Right lobe of liver (tissue), 6 donors: ENCODE data around the gene ZNF431. TPM values are rescaled to one million over a fixed set of nuclear protein-coding genes. Genes with fewer than 3 reads are reported as not detected.

Experiments
- ATAC-seq, 4 donors: fragments of 200-7000 bp; cut with Tn5 transposase; one replicate each; pipeline ENCODE4 v1.9.1; 2020; ENCODE audit warnings: mild to moderate bottlenecking in 4 of 4, moderate library complexity in 4 of 4
- DNase-seq, 3 donors: peaks; one replicate each; pipeline ENCODE4 v3.0.0-alpha.2; 2020
- H3K27ac ChIP-seq, 3 donors: fragments of 200-600 bp; one replicate each; pipeline ENCODE4 v1.8.0; 2022
- H3K27me3 ChIP-seq, 2 donors: fragments of 200-600 bp; one replicate each; pipeline ENCODE4 v1.8.0; 2022
- H3K36me3 ChIP-seq, 4 donors: fragments of 200-600 bp; sonication (generic) in 1 of 4; one replicate each; pipeline versions ENCODE4 v1.5.1 to v1.8.0; 2017 to 2022; ENCODE audit warnings: control low read depth in 1 of 4
- H3K4me1 ChIP-seq, 4 donors: fragments of 200-600 bp; sonication (generic) in 1 of 4; one replicate each; pipeline versions ENCODE4 v1.5.1 to v1.8.0; 2017 to 2022; ENCODE audit warnings: control low read depth in 1 of 4
- H3K4me3 ChIP-seq, 3 donors: fragments of 200-600 bp; one replicate each; pipeline ENCODE4 v1.8.0; 2022
- H3K9me3 ChIP-seq, 4 donors: fragments of 200-600 bp; sonication (generic) in 1 of 4; one replicate each; pipeline versions ENCODE4 v1.5.1 to v1.8.0; 2017 to 2022; ENCODE audit warnings: control low read depth in 1 of 4
- CTCF ChIP-seq, 4 donors: fragments of 200-600 bp in 3 of 4; fragments of 450-650 bp in 1 of 4; IDR thresholded peaks; one replicate each; pipeline versions ENCODE4 v1.5.1 to v1.8.0; 2016 to 2022; ENCODE audit warnings: antibody characterized with exemption in 4 of 4, mild to moderate bottlenecking in 2 of 4
- POLR2A ChIP-seq: fragments of 450-650 bp; IDR thresholded peaks from one replicate; pipeline ENCODE4 v1.6.1; 2017; ENCODE audit warnings: antibody characterized with exemption, mild to moderate bottlenecking
- WGBS: methylation state at CpG from one replicate; pipeline ENCODE4 v1.1.6; 2018; ENCODE audit warnings: low coverage, low lambda C conversion rate; ENCODE audit not compliant: insufficient coverage; ENCODE audit errors: missing lambda C conversion rate; 5-methylcytosine and 5-hydroxymethylcytosine counted together
- intact Hi-C, 2 donors: fragments of 100-400 bp; cut with DNase I; formaldehyde crosslinking; loops; one replicate each; pipeline versions ENCODE4 v1.11.2 to v1.14.1; 2022
- total RNA-seq, 6 experiments: library from RNA; depleted of rRNA in 2 of 6; stranded (reverse); fragments of >200 nt in 2 of 6; fragmentation: NEBNext Ultra II Directional in 3 of 6; extraction: Animal tissue kit (Norgen Biotek cat#: 25700) in 3 of 6; gene quantifications; one replicate each; pipeline versions ENCODE4 v1.1.0 to v1.2.4, GENCODE V29; 2016 to 2023
- donor health status: DM: no; HTN: yes; CAD: no.
- donor health status: DM: no; HTN: no; CAD: no.
- donor health status: DM: no; HTN: no; CAD: no.
- donor health status: DM: no; HTN: yes; CAD: no.
- donor health status: DM: no; HTN: yes; CAD: no.

The ZNF431 gene
- total RNA-seq, 6 experiments from 2014 or later: 0.37 to 1.6 (median 0.84) TPM

GRCh38 chr19:21117041-21117907 lies 24.6 kb upstream of the ZNF431 start:
- no peaks in the 10 kb centered on the region for H3K4me1 ChIP-seq
- 72% methylated on average over 2 of the region's 2 CpGs for WGBS
- TF ChIP-seq CTCF (IDR thresholded peaks at IDR 0.05) (no peak), POLR2A (no peak)
- no peaks in the 10 kb centered on the region for H3K9me3 ChIP-seq
- ATAC-seq (no peak), DNase-seq (no peak)
- no peaks in the 10 kb centered on the region for H3K27me3 ChIP-seq
- no peak overlapping the region for H3K27ac ChIP-seq
- intact Hi-C loops: no loop called here
- H3K36me3 ChIP-seq: peaks cover 0 to 8% (median 0%) of the 10 kb centered on the region in 4 donors
- H3K4me3 ChIP-seq: no peak overlapping the region

- Histone ChIP-seq H3K36me3 (no peaks in the 10 kb centered on the region), H3K27ac (no peak overlapping the region), H3K4me3 (no peak overlapping the region), H3K4me1 (no peaks in the 10 kb centered on the region), H3K9me3 (no peaks in the 10 kb centered on the region), H3K27me3 (no peaks in the 10 kb centered on the region)
- DNase-seq: no peak
- intact Hi-C loops: no loop called here
- TF ChIP-seq CTCF (IDR thresholded peaks at IDR 0.05) (no peak), POLR2A (no peak)
- no peak for ATAC-seq
Observed at GRCh38 chr19:21126078-21126477, 15.8 kb upstream of the ZNF431 start.

GRCh38 chr19:21127001-21127400 lies 14.8 kb upstream of the ZNF431 start:
- H3K27me3 ChIP-seq: no peaks in the 10 kb centered on the region

GRCh38 chr19:21127898-21128297 lies 13.9 kb upstream of the ZNF431 start:
- intact Hi-C loops: no loop called here
- TF ChIP-seq CTCF (IDR thresholded peaks at IDR 0.05): no peak
- TF ChIP-seq POLR2A: no peak
- Histone ChIP-seq H3K27me3 (no peaks in the 10 kb centered on the region), H3K4me3 (no peak overlapping the region), H3K27ac (no peak overlapping the region), H3K4me1 (no peaks in the 10 kb centered on the region), H3K36me3 (no peaks in the 10 kb centered on the region), H3K9me3 (no peaks in the 10 kb centered on the region)
- ATAC-seq (no peak), DNase-seq (no peak)
- WGBS: 29% methylated on average over 4 of the region's 4 CpGs

More at GRCh38 chr19:21127001-21127400, 14.8 kb upstream of the ZNF431 start:
- no peak for DNase-seq
- intact Hi-C loops: no loop called here
- TF ChIP-seq POLR2A: no peak
- TF ChIP-seq CTCF (IDR thresholded peaks at IDR 0.05): no peak
- Histone ChIP-seq H3K27ac (no peak overlapping the region), H3K36me3 (no peaks in the 10 kb centered on the region), H3K9me3 (no peaks in the 10 kb centered on the region), H3K4me1 (no peaks in the 10 kb centered on the region), H3K4me3 (no peak overlapping the region)
- 17% methylated on average over 2 of the region's 2 CpGs for WGBS
- no peak for ATAC-seq
